ENCODE measurements around the gene WDR70. TPM values are rescaled to one million over a fixed set of nuclear protein-coding genes. Genes with fewer than 3 reads are reported as not detected.

Gene WDR70
- total and polyA plus RNA-seq, 10 of the 15 experiments (the other 5 are each of a cell fraction or from before 2014, with no cell fraction given), result 10.9 to 33.6 (median 29.1) TPM

DNA sequence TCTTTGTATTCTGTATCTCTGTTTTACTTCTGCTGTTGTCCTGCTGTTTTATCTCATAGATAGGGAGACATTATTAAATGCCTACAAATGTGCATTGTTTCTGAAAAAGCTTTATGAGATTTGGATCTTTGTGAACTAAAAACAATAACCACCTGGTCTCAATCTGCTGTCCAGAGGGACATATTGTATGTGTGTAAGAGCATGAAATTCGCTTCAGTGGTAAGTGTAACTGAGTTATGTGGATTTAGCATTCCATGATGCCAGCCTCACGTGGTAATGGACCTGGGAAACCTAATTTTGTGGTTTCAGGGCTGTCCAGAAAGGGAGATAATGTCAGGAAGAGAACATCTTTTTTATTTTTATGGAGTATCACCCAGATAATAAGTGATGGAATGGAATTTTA lies 341.4 kb downstream of the WDR70 start (continued):
- TF ChIP-seq ZBTB40 (IDR thresholded peaks at IDR 0.05; ENCODE audit: borderline replicate concordance) (no peak), ZNF207 (IDR thresholded peaks at IDR 0.05; ENCODE audit: borderline replicate concordance) (no peak)

DNA sequence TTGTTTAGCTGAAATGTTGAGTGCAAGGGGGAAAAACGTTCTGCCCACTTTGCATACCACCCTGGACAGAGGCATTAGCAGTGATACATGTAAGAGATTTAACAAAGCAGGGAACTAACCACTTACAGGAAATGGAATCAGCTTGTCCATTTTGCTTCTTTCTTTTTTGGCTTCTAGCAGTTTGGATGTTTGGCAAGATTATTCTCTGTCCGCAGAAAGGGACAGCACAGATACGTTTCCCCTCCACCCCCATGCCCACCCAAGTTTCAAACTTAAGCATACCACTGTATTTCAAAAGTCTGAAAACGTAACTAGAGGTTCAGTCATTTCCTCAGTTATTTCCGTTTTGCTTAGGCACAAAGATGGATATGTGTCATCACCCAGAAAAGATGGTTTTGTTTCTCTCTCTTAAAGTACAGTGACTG lies 342.3 kb downstream of the WDR70 start:
- intact Hi-C loops (cut with micrococcal nuclease; ENCODE audit: unreplicated experiment), result loop anchor here (10.0 kb wide), 1 partner anchor 307 kb away; no protein-coding TSS in a partner anchor
- TF ChIP-seq STAT3 (IDR thresholded peaks at IDR 0.05; ENCODE audit: low read depth, low read length), result no peak
- TF ChIP-seq MLLT1 (IDR thresholded peaks at IDR 0.05), result no peak
- TF ChIP-seq JUNB (IDR thresholded peaks at IDR 0.05), result peak; percentile 90
- peak; percentile 73; the same call in 1 of the 2 replicates for TF ChIP-seq CREM (IDR thresholded peaks at IDR 0.05; ENCODE audit: low read depth)
- TF ChIP-seq, protein P1, sequence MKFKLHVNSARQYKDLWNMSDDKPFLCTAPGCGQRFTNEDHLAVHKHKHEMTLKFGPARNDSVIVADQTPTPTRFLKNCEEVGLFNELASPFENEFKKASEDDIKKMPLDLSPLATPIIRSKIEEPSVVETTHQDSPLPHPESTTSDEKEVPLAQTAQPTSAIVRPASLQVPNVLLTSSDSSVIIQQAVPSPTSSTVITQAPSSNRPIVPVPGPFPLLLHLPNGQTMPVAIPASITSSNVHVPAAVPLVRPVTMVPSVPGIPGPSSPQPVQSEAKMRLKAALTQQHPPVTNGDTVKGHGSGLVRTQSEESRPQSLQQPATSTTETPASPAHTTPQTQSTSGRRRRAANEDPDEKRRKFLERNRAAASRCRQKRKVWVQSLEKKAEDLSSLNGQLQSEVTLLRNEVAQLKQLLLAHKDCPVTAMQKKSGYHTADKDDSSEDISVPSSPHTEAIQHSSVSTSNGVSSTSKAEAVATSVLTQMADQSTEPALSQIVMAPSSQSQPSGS (IDR thresholded peaks at IDR 0.05; ENCODE audit: low read length), result 0 out of 2 replicates have a peak, but pooled peaks have one; percentile 36
- TF ChIP-seq, protein P2, sequence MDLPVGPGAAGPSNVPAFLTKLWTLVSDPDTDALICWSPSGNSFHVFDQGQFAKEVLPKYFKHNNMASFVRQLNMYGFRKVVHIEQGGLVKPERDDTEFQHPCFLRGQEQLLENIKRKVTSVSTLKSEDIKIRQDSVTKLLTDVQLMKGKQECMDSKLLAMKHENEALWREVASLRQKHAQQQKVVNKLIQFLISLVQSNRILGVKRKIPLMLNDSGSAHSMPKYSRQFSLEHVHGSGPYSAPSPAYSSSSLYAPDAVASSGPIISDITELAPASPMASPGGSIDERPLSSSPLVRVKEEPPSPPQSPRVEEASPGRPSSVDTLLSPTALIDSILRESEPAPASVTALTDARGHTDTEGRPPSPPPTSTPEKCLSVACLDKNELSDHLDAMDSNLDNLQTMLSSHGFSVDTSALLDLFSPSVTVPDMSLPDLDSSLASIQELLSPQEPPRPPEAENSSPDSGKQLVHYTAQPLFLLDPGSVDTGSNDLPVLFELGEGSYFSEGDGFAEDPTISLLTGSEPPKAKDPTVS (IDR thresholded peaks at IDR 0.05; ENCODE audit: low read depth, low read length), result no peak
- TF ChIP-seq HDGF (IDR thresholded peaks at IDR 0.05), result no peak
- TF ChIP-seq ZNF217 (IDR thresholded peaks at IDR 0.05), result no peak
- no peak for TF ChIP-seq TCF12 (IDR thresholded peaks at IDR 0.05; ENCODE audit: low read depth, low read length)
- TF ChIP-seq RAD51 (IDR thresholded peaks at IDR 0.05), result no peak
- TF ChIP-seq, protein P3, sequence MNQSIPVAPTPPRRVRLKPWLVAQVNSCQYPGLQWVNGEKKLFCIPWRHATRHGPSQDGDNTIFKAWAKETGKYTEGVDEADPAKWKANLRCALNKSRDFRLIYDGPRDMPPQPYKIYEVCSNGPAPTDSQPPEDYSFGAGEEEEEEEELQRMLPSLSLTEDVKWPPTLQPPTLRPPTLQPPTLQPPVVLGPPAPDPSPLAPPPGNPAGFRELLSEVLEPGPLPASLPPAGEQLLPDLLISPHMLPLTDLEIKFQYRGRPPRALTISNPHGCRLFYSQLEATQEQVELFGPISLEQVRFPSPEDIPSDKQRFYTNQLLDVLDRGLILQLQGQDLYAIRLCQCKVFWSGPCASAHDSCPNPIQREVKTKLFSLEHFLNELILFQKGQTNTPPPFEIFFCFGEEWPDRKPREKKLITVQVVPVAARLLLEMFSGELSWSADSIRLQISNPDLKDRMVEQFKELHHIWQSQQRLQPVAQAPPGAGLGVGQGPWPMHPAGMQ (IDR thresholded peaks at IDR 0.05; ENCODE audit: borderline replicate concordance), result no peak

More for the DNA sequence above, 342.3 kb downstream of the WDR70 start:
- ChIA-PET RAD21 (ENCODE audit: unreplicated experiment) (interaction anchor here (1.0 kb wide), 1 partner anchor 50 kb away, joined by 4 read pairs; no protein-coding TSS in a partner anchor), POLR2A (interaction anchor here (0.6 kb wide), 1 partner anchor 93 kb away, joined by 4 read pairs; no protein-coding TSS in a partner anchor), CTCF (interaction anchor here (1.0 to 3.4 kb wide), 4 partner anchors 17 to 472 kb away, joined by 3 to 26 read pairs (median 4); no protein-coding TSS in a partner anchor), SMC1A (ENCODE audit: uncharacterized antibody, unreplicated experiment) (interaction anchor here (1.0 to 3.9 kb wide), 3 partner anchors 14 to 20 kb away, joined by 3 to 18 read pairs (median 13); no protein-coding TSS in a partner anchor)
- DNase-seq (ENCODE audit: low read depth, low spot score) (peak; percentile 41), FAIRE-seq (no peak), ATAC-seq (peak; percentile 68)
- no peak overlapping the region for H3K27ac ChIP-seq (ENCODE audit: control insufficient read depth, insufficient read depth)
- H3K36me3 ChIP-seq (ENCODE audit: control insufficient read depth in 2 of 2, insufficient read depth in 2 of 2, low read length in 1 of 2), result no peaks in the 10 kb centered on the region
- H3K4me2 ChIP-seq (ENCODE audit: control insufficient read depth, insufficient read depth), result peak overlapping the region; percentile 54; the same call in 1 of the 2 replicates
- H3K27me3 ChIP-seq (replicated peaks in 1 of 2; ENCODE audit: control insufficient read depth in 2 of 2, insufficient read depth in 2 of 2, low read length in 1 of 2), result no peaks in the 10 kb centered on the region
- H3K9ac ChIP-seq (ENCODE audit: control insufficient read depth, insufficient read depth, low read length), result no peak overlapping the region
- no peak overlapping the region for H2AFZ ChIP-seq (ENCODE audit: control insufficient read depth, low read depth, low read length)
- WGBS (ENCODE audit: insufficient coverage, insufficient replicate concordance, low lambda C conversion rate, missing lambda C conversion rate), result 2% methylated on average over 5 of the region's 5 CpGs
- H3K79me2 ChIP-seq (ENCODE audit: control insufficient read depth, insufficient read depth, low read length), result no peaks in the 10 kb centered on the region
- peaks cover 10% of the 10 kb centered on the region for H3K4me1 ChIP-seq (ENCODE audit: control insufficient read depth, insufficient read depth, low read length)
- H4K20me1 ChIP-seq (ENCODE audit: control insufficient read depth, insufficient read depth), result no peaks in the 10 kb centered on the region
- no TSS peak for BruUV-seq (replicated peaks)
- H3K9me3 ChIP-seq (replicated peaks; ENCODE audit: control insufficient read depth, insufficient read depth, low read length), result no peaks in the 10 kb centered on the region
- no peak overlapping the region for H3K4me3 ChIP-seq
- in situ Hi-C loops (cut with MboI), result no loop called here

Data from GM12878 (cell line).